GM03348 (cell line): Measurements from ENCODE around the gene SMYD3.

ENCODE experiments used
- DNase-seq: peaks from one replicate; pipeline ENCODE4 v3.0.0; 2012; ENCODE audit warnings: low spot score

SMYD3 gene

DNA sequence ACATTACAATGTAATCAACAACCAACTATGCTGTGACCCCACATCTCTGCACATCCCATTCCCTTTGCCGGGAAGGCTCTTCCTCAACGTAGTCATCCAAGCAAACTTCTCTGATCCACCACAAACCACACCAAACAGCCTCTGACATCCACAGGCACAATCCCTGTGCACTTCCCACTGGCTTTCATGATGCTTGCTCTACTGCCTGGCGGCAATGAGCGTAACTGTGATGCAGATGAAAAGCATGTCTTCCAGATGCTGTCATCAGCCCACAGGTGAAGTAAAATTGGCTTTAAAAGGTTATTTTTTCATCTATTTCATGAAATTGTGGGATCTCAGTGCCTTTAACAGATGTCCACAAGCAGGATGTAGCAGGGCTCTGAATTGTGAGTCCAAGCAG lies 635.2 kb downstream of the SMYD3 start:
- peak; percentile 57 for DNase-seq

DNA sequence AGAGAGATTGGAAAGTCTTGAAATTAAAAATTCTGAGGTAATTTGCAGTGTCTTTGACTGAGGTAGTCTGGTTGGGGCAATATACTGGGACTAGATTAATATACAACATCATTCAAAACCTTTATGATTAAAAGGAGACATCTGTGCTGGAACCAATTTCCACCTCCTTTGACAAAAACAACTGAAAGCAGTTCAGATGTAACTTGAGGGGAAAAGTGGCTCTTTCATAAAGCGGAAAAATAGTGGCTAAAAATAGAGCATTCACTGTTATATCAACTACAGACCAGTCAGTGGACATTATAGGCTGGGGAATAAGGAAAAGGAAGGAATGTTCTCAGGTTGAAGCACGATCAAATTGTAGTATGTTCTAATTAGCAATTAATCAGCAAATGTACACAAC lies 635.9 kb downstream of the SMYD3 start:
- DNase-seq = no peak

DNA sequence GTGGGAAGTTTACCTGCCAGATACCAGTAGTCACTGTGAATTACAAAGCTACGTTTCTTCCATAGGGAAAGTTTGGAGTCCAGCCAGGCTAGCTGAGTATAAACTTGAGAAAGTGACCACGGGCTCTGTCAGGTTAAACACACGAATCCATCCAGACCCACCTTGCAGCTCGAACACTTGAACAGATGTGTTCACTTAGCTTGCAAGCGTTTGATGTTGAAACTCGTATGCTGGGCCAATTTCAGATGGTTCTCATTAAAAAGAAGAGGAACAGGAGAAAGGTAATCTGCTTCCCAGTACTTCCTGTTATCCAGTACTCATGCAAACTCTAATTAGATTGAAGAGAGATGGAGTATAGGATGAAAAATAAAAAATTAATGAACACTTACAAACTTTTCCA lies 636.4 kb downstream of the SMYD3 start:
- DNase-seq = no peak

DNA sequence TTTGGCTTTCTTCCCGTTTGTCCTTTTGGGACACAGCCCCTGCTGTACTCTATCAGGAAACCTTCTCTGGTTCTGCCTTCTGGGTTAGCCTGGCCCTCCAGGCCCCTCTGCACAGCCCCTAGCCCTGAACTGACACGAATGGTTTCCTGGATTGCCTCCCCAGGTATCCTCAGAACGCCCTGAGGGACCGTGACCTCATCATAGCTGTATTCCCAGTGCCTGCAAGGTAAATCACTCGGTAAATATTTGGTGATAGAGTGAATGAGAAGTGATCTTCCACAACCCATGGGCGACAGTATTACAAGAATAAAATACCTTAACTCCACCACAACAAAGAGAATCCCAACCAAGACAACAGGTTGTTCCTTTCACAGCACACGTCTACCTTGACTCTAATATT lies 637.2 kb downstream of the SMYD3 start:
- no peak for DNase-seq

DNA sequence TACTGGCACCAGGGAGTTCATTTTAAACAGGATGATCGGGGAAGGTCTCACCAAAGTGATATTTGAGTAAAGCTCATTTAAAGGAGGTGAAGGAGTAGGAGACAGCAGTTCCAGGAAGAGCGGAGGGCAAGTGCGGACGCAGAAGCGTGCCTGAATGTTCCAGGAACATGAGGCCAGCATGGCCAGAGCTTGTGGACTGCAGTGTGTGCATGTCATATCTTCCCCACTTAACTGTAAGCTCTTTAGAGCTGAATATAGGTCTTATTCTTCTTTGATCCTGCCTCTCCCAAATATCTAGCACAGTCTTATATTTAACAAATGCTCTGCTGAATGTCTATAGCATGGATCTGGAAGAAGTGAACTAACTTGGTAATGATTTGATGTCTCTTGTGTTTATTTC lies 639.3 kb downstream of the SMYD3 start:
- no peak for DNase-seq

- DNase-seq = no peak
Observed at GRCh38 chr1:245864872-245865271, 642.2 kb downstream of the SMYD3 start.

DNA sequence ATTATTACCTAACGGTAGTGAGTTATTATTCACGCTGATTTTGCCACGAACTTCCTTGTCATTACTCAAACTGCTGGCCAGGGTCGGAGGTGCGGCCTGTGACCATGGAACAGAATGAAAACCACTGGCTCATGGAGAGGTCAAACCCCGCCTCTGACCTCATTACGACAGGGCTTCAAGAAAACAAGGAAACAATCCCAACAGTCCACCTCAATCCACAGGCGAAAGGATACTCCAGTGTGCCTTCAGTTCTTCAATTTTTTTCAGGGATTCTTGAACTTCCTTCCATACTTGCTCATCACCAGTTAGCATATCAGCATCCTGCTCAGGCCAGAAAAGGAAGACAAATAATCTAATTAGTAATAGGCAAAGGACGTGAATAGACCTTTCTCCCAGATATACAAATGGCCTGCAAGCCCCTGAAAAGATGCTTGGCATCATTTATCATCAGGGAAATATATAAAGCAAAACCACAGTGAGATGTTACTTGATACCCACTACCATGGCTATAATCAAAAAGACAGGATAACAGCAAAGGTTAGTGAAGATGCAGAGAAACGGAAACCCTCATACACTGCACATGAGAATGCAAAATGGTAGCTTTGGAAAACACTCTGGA lies 643.4 kb downstream of the SMYD3 start:
- no peak for DNase-seq

DNA sequence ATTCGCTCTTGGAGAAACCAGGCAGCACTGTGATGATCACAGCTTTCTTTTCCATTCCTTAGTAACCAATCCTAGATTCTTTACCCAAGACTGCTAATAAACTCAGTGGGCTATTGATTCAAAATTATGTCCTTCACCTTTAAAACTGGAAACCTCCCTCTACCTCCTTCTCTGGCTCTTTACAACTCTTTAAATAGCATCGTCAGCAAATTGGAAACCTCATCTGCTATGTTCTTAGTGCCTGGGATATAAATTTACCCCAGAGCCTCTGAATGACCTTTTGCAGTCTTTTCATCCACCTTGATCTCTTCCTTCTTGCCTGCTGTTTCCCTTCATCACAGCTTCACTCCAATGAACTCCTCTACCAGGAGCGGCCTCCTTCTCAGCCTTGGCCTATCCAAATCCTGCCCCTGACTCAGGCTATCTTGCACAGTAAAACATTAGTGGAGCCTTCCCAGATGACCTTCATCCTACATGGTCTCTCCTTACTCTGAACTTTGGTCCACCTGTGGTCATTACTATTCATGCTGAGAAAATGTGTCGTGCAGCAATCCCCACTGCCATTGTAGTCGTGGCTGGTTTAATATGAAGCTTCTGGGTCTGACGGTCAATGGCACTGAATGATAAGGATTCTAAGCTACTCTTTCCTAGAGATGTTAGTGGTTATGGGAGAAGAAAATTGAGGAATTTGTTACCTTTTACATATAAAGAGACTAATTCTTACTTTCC lies 644.1 kb downstream of the SMYD3 start:
- no peak for DNase-seq

DNA sequence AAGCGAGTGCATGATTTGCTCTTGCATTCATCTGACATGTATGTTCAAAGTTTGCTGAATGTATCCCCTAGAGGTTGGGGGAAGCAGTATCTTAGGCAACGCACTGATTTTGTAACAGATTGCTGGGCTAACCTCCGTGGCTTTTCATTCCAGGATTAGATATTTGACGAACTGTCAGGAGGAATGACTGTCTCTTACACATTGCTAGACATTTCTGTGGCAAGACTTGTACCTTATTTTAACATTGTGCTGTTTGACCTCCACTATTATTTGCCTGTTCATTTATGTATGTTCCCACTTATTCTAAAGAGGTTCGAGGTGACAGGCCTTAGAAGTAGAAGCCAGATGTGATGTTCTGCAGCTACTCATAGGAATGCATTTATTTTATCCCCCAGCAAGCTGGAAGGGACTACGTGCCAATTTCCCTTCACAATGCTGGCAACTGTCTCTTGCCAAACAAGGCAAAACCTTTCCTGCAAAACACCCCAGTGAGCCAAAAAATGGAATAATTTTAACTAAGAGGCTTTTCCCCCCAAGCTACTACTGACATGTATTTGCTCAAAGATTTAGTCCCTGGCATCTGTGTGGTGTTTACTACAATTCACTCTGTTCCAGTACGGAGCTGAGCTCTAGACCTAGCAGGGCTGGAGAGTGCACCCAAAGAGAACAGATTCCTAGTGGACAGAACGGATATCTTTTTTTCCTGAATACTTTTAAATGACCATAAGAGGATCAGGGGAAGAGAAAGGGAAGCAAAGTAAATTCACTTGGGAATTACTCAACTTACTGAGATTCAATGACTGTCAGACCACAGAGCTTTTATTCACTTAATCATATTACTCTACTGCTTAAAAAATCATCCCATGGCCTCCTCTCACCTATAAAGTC lies 646.2 kb downstream of the SMYD3 start:
- peak; percentile 55 for DNase-seq

- DNase-seq = no peak
Observed at GRCh38 chr1:245859493-245860114, 647.5 kb downstream of the SMYD3 start.

- no peak for DNase-seq
Observed at GRCh38 chr1:245858722-245859492, 648.2 kb downstream of the SMYD3 start.

- DNase-seq = no peak
Observed at GRCh38 chr1:245858022-245858721, 648.9 kb downstream of the SMYD3 start.

GRCh38 chr1:245856944-245857531 lies 650.0 kb downstream of the SMYD3 start:
- peak; percentile 69 for DNase-seq

DNA sequence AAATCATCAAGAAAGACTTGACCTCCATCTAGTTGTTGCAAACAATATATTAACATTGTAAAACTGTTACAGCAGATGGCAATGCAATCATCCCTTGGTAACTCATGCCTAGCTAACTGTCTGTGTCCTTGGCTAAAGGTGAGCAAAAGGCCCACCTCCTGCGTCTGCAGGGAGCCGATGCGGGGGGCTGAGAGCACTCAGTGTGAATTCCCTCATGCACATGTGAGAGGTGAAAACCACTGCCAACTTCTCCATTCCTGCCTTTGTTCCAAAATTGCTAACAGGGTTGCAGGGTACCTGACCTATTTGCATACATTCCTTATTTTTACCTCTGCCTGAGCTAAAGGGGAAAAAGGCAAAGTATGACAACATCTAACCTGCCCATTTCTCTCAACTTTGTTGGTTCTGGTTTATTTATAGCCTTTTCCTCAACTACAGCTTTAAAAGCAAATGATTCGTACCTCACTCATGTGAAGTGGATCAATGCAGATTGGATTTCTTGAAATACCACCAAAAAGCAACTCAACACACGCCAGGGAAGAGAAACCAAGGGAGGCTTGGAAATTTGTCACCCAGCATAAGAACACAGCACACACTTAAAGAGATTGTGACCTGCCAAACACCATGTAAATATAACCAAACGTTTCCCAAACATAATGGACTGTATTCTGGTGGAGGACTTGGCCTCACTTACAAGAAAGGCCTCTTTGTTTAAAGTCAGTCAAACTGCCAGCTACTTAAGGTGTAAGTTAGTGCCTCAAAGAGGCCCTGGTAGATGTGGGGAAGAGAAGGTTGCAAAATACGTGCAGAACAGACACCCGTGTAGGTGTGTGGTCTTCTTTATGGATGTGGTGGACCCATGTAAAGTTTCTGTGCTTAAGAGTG lies 651.0 kb downstream of the SMYD3 start:
- no peak for DNase-seq

GRCh38 chr1:245853291-245853690 lies 653.8 kb downstream of the SMYD3 start:
- no peak for DNase-seq

DNA sequence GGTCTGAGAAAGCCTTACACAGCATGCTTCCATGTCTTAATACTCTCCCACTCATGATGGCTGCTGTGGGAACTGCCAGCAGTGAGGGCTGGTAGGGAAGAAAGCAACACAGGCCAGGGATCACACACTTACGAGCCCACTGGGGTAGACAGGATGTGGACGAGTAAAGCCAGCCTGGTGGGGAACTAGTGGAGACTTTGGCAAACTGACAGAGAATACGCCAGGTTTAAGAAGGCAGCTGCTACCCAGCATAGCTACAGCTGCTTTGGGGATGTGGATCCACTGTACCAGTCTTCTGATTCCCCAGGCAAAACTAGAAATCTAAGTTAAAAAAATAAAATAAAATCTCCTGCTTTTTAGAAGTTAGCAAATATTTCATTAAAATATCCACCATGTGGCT lies 664.0 kb downstream of the SMYD3 start:
- no peak for DNase-seq

DNA sequence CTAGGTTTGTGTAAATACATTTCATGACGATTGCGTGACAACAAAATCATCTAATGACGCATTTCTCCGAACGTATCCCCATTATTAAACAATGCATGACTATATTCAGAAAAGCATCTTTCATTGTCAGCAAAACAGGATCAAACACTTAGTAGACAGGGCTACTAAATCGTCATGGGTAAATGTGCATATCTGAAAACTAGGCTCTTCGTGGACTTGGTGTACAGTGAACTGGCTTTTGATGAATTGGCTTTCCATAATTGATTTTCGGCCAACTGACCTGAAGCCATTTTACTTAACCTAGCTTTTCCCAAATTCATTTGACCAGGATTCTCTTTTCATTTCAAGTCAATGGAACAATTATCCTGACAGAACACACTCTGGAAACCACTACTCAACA lies 665.0 kb downstream of the SMYD3 start:
- no peak for DNase-seq

DNA sequence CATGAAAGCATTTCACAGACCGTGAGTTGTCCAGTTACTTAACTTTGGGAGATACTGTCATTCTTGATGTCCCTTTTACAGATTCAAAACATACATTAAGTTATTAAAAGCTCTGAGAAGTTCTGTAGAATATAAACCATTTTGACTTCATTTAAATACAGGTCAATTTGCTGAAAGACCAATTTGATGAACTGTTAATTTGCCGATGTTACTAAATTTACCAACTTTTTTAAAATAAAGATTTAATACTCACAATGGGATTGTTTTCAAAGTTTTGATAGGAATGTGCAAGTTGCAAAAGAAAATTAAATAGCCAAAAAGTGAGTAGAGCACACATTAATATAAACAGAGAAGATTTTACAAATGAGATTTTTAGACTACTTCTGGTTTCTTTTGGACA lies 666.1 kb downstream of the SMYD3 start:
- DNase-seq = no peak

DNA sequence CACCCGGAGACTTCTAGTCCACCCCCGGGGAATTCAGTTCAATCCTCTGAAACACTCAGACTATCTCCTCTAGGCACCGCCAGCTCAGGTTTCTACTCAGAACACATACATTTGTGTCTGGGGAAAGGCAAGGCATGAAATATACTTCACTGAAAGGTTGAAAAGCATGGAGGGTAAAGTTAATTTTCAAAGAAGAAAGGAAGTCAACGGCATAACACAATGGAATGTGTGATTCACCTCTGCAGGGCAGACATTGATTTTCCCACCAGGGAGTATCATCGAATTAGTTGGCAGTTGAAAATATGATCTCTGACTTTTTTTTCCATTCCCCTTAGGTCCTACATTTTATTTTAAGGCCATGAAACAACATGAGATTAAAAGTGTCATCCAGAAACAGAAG lies 669.4 kb downstream of the SMYD3 start:
- peak; percentile 69 for DNase-seq

DNA sequence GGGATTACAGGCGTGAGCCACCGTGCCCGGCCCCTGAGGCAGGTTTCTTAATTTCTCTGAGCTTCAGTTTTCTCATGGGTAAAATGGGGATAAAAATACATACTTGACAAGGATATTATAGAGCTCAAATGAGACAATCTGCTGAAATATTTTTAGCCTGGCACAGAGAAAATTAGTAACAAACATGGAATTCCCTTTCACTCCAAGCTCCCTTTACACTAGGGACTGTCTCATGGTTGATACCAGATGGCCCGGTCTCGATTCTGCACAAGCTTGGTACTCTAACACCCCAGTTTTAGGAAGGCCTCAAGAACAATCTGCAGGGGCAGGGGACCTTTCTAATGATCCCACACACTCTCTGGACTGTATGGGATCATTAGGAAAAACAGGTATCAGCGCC lies 671.7 kb downstream of the SMYD3 start:
- DNase-seq = peak; percentile 64
